Uterus (tissue), 4 donors: Measurements from ENCODE around the gene MSRB2. TPM values are rescaled to one million over a fixed set of nuclear protein-coding genes. Genes with fewer than 3 reads are reported as not detected.
A peak's percentile ranks its signal among the peaks of the same experiment; 100 is the strongest.

Experiments
- DNase-seq, 2 donors: peaks; one replicate each; pipeline ENCODE4 v3.0.0-alpha.2; 2019 to 2020
- H3K27ac ChIP-seq, 2 donors: fragments of 200-600 bp; sonication (generic); 1 replicate in 1 of 2; 2 replicates in 1 of 2; pipeline ENCODE4 v1.5.1; 2016 to 2018
- H3K27me3 ChIP-seq, 2 donors: fragments of 200-600 bp; sonication (generic); one replicate each; pipeline ENCODE4 v1.5.1; 2018 to 2019; ENCODE audit warnings: control low read depth in 1 of 2
- H3K36me3 ChIP-seq, 2 donors: fragments of 200-600 bp; sonication (generic); one replicate each; pipeline ENCODE4 v1.5.1; 2019; ENCODE audit warnings: control low read depth in 1 of 2
- H3K4me1 ChIP-seq, 2 donors: fragments of 200-600 bp; sonication (generic); one replicate each; pipeline ENCODE4 v1.5.1; 2018 to 2019; ENCODE audit warnings: control low read depth in 1 of 2
- H3K4me3 ChIP-seq, 2 donors: fragments of 200-600 bp; sonication (generic); 1 replicate in 1 of 2; 2 replicates in 1 of 2; pipeline ENCODE4 v1.5.1; 2018 to 2019; ENCODE audit warnings: mild to moderate bottlenecking in 1 of 2
- H3K9me3 ChIP-seq, 2 donors: fragments of 200-600 bp; sonication (generic); one replicate each; pipeline ENCODE4 v1.5.1; 2019; ENCODE audit warnings: control low read depth in 1 of 2
- POLR2A ChIP-seq, 2 donors: fragments of 450-650 bp; IDR thresholded peaks; one replicate each; pipeline ENCODE4 v1.6.1; 2016; ENCODE audit warnings: antibody characterized with exemption in 2 of 2, mild to moderate bottlenecking in 1 of 2, moderate library complexity in 1 of 2
- intact Hi-C: fragments of 100-400 bp; cut with DNase I; formaldehyde crosslinking; loops from one replicate; pipeline ENCODE4 v1.15.1; 2023; ENCODE audit warnings: low total_unique reads
- total RNA-seq, 4 donors: library from RNA; depleted of rRNA in 3 of 4; stranded (reverse); fragments of >200 nt in 3 of 4; gene quantifications; one replicate each; pipeline versions ENCODE4 v1.1.0 to v1.2.4, GENCODE V29; 2014 to 2023
- TF ChIP-seq, protein P1 (sequence below), 4 experiments: fragments of 200-600 bp in 2 of 4; fragments of 450-650 bp in 2 of 4; sonication (generic) in 2 of 4; IDR thresholded peaks; one replicate each; pipeline ENCODE4 v1.5.1; 2016 to 2019; ENCODE audit warnings: antibody characterized with exemption in 4 of 4, mild to moderate bottlenecking in 2 of 4, moderate library complexity in 1 of 4
- donor health status: DM: yes; HTN: yes; CAD: no.

MSRB2 gene
- total RNA-seq, 4 donors from 2014 or later = 14.6 to 36.9 (median 24.3) TPM

DNA sequence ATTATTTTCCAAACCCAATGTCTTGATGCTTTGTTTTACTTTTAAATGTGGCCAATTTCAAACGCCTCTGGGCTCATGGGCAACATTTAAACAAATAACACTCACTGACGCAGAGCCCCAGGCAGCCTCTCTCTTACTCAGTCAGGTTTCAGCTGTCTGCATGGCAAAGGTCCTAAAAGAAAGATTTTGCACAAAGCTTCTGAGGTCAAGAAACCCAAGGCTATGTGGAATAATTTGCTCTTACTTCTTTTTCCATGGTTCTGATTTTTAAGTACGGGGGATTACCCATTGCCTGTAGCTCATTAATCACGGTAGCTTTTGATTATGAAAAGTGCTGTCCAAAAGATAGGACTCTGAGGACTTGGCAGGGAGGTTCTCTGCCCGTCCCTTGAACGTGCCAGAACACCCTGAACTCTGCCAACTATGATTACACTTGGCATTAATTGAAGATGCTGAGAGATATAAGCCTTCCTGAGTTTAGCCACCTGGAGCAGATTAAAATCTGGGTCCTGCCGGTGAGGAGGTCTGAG is 14.1 kb upstream of the MSRB2 start:
- Histone ChIP-seq H3K27ac (no peak overlapping the region), H3K36me3 (no peaks in the 10 kb centered on the region), H3K4me3 (no peak overlapping the region), H3K27me3 (no peaks in the 10 kb centered on the region), H3K9me3 (no peaks in the 10 kb centered on the region), H3K4me1 (no peaks in the 10 kb centered on the region)
- no peak for DNase-seq
- intact Hi-C loops = no loop called here
- TF ChIP-seq, protein P1, sequence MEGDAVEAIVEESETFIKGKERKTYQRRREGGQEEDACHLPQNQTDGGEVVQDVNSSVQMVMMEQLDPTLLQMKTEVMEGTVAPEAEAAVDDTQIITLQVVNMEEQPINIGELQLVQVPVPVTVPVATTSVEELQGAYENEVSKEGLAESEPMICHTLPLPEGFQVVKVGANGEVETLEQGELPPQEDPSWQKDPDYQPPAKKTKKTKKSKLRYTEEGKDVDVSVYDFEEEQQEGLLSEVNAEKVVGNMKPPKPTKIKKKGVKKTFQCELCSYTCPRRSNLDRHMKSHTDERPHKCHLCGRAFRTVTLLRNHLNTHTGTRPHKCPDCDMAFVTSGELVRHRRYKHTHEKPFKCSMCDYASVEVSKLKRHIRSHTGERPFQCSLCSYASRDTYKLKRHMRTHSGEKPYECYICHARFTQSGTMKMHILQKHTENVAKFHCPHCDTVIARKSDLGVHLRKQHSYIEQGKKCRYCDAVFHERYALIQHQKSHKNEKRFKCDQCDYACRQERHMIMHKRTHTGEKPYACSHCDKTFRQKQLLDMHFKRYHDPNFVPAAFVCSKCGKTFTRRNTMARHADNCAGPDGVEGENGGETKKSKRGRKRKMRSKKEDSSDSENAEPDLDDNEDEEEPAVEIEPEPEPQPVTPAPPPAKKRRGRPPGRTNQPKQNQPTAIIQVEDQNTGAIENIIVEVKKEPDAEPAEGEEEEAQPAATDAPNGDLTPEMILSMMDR (IDR thresholded peaks at IDR 0.05) = no peak
- no peak for TF ChIP-seq POLR2A (IDR thresholded peaks at IDR 0.05)

DNA sequence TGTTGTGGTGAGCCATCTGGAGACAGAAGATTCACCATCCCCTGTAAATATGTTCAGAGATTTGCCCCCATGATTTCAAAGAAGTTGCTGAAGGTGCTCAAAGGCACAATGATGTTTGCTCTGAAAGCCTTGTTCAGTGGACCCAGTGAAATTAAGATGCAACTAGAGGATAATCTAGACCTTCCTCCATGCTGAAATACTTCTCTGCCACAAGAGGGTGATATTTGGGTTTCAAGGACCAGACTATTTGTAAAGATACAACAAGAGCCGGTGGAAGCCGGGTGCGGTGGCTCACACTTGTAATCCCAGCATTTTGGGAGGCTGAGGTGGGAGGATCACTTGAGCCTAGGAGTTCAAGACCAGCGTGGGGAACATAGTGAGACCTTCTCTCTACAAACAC is 13.5 kb upstream of the MSRB2 start:
- Histone ChIP-seq H3K36me3 (no peaks in the 10 kb centered on the region), H3K4me1 (no peaks in the 10 kb centered on the region), H3K27me3 (no peaks in the 10 kb centered on the region), H3K27ac (no peak overlapping the region), H3K9me3 (no peaks in the 10 kb centered on the region), H3K4me3 (no peak overlapping the region)
- DNase-seq = no peak
- TF ChIP-seq, protein P1 (IDR thresholded peaks at IDR 0.05) = peak in 1 of 4 experiments; percentile 33
- TF ChIP-seq POLR2A (IDR thresholded peaks at IDR 0.05) = no peak
- intact Hi-C loops = no loop called here

DNA sequence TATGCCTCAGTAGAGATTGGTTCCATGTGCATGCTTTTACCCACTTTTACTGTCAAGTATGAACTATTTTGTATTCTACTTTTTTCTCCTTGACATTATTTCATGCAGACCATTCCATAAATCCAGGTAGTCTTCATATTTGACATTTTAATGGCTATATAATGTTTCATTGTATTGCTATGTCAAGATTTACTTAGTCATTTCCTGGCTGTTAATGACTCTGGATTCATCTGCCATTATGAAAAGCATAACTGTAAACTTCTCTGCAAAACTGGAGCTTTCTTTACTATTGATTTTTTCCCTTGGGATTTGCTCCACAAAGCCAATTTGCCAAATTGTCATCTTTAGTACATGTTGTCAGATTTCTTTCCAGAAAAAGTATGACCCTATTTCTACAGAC is 6.8 kb upstream of the MSRB2 start:
- Histone ChIP-seq H3K27me3 (no peaks in the 10 kb centered on the region), H3K9me3 (no peaks in the 10 kb centered on the region), H3K36me3 (no peaks in the 10 kb centered on the region), H3K4me1 (no peaks in the 10 kb centered on the region), H3K4me3 (no peak overlapping the region), H3K27ac (no peak overlapping the region)
- no peak for DNase-seq
- no peak for TF ChIP-seq POLR2A (IDR thresholded peaks at IDR 0.05)
- TF ChIP-seq, protein P1 (IDR thresholded peaks at IDR 0.05) = no peak
- intact Hi-C loops = no loop called here

DNA sequence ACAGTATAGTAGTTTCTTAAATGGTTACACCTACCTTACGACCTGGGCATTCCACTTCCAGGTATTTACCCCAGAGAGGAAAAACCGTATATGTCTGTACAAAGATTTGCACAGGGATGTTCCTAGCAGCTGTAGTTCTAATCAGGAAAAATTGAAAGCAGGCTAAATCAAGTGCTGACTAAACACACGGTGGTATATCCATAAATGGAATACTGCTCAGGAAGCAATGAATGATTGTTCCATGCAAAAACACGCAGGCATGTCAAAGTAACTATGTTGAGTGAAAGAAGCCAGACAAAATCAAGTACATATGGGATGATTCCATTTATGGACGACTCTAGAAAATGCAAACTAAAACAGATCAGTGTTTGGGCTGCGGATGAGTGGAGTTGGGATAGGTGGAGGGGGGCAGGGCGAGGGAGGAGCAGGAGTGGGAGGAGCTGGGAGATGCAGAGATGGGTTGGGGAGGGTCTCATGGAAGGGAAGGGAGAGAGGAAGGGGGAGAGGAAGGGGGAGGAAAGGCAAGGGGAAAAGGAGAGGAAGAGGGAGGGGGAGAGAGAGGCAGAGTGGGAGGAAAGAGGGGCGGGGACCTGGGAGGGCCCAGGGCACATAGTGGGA is 484 bp upstream of the MSRB2 start:
- no peaks in the 10 kb centered on the region for H3K4me1 ChIP-seq
- no peak for DNase-seq
- intact Hi-C loops = no loop called here
- peak overlapping the region; percentile 76 to 96 for H3K4me3 ChIP-seq
- H3K27me3 ChIP-seq = no peaks in the 10 kb centered on the region
- TF ChIP-seq POLR2A (IDR thresholded peaks at IDR 0.05) = no peak
- TF ChIP-seq, protein P1 (IDR thresholded peaks at IDR 0.05) = no peak
- no peaks in the 10 kb centered on the region for H3K36me3 ChIP-seq
- H3K27ac ChIP-seq = peak overlapping the region; percentile 94 to 99
- H3K9me3 ChIP-seq = peaks cover 0 to 19% of the 10 kb centered on the region in 2 donors

DNA sequence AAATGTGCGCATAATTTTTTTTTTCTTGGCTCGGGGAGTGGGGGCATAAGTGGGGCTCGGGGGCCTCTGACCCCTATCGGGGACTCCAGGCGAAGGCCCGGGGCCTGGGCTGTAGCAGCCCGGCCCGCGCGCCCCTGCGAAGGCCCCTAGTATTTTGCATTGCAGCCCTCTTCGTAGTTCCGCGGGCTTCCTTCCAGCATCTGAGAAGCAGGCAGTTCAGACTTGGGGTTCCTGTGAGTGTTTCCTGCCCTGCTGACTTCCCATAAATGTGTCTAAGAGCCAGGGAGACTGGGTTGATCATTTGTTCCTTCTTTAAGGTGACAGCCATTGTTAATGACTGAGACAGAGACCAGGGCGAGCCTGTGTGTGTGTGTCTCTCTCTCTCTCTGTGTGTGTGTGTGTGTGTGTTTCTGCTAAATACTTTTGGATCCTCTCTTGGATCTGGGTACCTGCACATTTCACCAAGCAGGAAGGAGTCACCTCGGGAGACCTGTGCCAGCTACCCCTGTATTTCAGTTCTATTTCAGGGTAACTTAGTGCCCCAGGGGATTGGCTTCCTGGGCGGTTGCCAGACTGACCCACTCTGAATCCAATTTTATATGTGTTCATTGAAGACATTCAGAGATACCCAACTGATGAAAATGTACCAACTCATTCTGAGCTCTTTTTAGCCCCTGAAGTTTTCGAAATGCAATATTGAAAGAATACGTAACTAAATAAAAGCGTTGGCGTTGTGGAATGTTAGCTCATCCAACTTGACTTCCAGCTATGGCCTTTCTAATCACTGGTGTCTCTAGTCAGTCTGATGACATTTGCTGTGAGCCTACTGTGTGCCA is 805 bp downstream of the MSRB2 start:
- no peak for TF ChIP-seq POLR2A (IDR thresholded peaks at IDR 0.05)
- TF ChIP-seq, protein P1 (IDR thresholded peaks at IDR 0.05) = no peak
- Histone ChIP-seq H3K27ac (peak overlapping the region; percentile 94 to 99), H3K4me1 (no peaks in the 10 kb centered on the region), H3K36me3 (no peaks in the 10 kb centered on the region), H3K4me3 (peak overlapping the region; percentile 76 to 96), H3K9me3 (peaks cover 0 to 19% of the 10 kb centered on the region in 2 donors), H3K27me3 (no peaks in the 10 kb centered on the region)
- DNase-seq = peak; percentile 53 to 70
- intact Hi-C loops = no loop called here
